Peyer's patch (tissue), 4 donors: ENCODE data around the gene CLIC1. TPM values are rescaled to one million over a fixed set of nuclear protein-coding genes. Genes with fewer than 3 reads are reported as not detected.

Experiments
- DNase-seq, 3 donors: peaks; one replicate each; pipeline ENCODE4 v3.0.0-alpha.2; 2017 to 2019
- H3K27ac ChIP-seq, 4 donors: fragments of 200-600 bp; sonication (generic); one replicate each; pipeline ENCODE4 v1.5.1; 2016 to 2019
- H3K27me3 ChIP-seq, 2 donors: fragments of 200-600 bp; sonication (generic); one replicate each; pipeline ENCODE4 v1.5.1; 2019
- H3K36me3 ChIP-seq, 3 donors: fragments of 200-600 bp; sonication (generic); one replicate each; pipeline ENCODE4 v1.5.1; 2016 to 2019
- H3K4me1 ChIP-seq, 4 donors: fragments of 200-600 bp; sonication (generic); one replicate each; pipeline ENCODE4 v1.5.1; 2016 to 2019
- H3K4me3 ChIP-seq, 4 donors: fragments of 200-600 bp; sonication (generic); 1 replicate in 3 of 4; 2 replicates in 1 of 4; pipeline ENCODE4 v1.5.1; 2016 to 2019; ENCODE audit warnings: mild to moderate bottlenecking in 1 of 4
- H3K9me3 ChIP-seq, 4 donors: fragments of 200-600 bp; sonication (generic); one replicate each; pipeline ENCODE4 v1.5.1; 2016 to 2019; ENCODE audit warnings: mild to moderate bottlenecking in 1 of 4
- POLR2A ChIP-seq, 2 donors: fragments of 450-650 bp; IDR thresholded peaks; one replicate each; pipeline ENCODE4 v1.5.1; 2017; ENCODE audit warnings: antibody characterized with exemption in 2 of 2, mild to moderate bottlenecking in 2 of 2, moderate library complexity in 2 of 2
- total RNA-seq, 4 donors: library from RNA; depleted of rRNA; stranded (reverse); fragments of >200 nt; gene quantifications; one replicate each; pipeline ENCODE4 v1.1.0, GENCODE V29; 2016
- TF ChIP-seq, protein P1 (sequence below), 6 experiments: fragments of 450-650 bp in 4 of 6; fragments of 200-600 bp in 2 of 6; sonication (generic) in 1 of 6; IDR thresholded peaks; one replicate each; pipeline ENCODE4 v1.5.1; 2017 to 2019; ENCODE audit warnings: antibody characterized with exemption in 6 of 6, mild to moderate bottlenecking in 3 of 6, moderate library complexity in 1 of 6

CLIC1 gene
- total RNA-seq, 4 donors from 2014 or later, result 207 to 307 (median 270) TPM

DNA sequence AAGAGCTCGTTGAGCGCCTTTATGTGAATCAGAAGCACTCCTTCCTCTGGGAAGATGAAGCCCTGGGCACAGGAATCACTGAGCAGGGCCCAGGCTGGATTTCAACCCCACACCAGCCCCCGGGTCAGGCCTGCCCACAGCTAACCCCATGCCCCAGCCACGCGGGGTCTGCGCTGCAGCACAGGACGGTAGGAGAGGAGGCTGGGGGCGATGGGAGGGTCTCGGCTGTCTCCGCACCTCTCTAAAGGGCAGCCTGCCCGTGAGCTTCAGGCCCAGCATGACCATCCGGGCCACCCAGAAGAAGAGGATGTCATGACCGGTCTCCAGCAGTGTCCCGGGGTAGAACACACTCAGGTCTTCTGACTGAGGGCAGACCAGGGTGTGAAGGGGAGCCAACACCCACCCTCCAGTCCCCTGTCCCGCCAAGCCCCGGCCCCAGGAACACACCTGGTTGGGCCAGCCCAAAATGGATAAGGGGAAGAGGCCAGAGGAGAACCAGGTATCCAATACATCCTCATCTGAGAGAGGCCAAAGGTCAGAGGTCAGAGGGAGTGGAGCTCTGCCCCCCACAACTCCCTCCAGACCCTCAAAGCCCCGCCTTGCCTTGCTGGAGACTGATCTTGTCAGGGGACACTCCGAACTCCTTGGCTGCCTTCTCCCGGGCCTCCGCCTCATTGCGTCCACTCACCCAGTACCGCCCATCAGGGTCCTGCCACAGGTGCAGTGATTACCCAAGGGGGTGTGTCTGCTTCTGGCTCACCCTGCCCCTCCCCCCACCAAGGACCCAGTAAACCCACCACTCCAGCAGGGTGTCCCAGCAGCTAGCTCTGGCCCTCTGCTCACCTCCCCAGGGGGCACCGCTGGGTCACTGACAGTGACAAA is 45.2 kb upstream of the CLIC1 start:
- H3K9me3 ChIP-seq, result no peaks in the 10 kb centered on the region
- peaks cover 0 to 10% (median 6%) of the 10 kb centered on the region in 4 donors for H3K4me1 ChIP-seq
- no peak overlapping the region for H3K27ac ChIP-seq
- no peak overlapping the region for H3K4me3 ChIP-seq
- no peak for TF ChIP-seq POLR2A (IDR thresholded peaks at IDR 0.05)
- TF ChIP-seq, protein P1, sequence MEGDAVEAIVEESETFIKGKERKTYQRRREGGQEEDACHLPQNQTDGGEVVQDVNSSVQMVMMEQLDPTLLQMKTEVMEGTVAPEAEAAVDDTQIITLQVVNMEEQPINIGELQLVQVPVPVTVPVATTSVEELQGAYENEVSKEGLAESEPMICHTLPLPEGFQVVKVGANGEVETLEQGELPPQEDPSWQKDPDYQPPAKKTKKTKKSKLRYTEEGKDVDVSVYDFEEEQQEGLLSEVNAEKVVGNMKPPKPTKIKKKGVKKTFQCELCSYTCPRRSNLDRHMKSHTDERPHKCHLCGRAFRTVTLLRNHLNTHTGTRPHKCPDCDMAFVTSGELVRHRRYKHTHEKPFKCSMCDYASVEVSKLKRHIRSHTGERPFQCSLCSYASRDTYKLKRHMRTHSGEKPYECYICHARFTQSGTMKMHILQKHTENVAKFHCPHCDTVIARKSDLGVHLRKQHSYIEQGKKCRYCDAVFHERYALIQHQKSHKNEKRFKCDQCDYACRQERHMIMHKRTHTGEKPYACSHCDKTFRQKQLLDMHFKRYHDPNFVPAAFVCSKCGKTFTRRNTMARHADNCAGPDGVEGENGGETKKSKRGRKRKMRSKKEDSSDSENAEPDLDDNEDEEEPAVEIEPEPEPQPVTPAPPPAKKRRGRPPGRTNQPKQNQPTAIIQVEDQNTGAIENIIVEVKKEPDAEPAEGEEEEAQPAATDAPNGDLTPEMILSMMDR (IDR thresholded peaks at IDR 0.05), result no peak
- H3K36me3 ChIP-seq, result peaks cover 0 to 81% (median 0%) of the 10 kb centered on the region in 3 donors
- no peaks in the 10 kb centered on the region for H3K27me3 ChIP-seq
- DNase-seq, result no peak

GRCh38 chr6:31780507-31781243 is 44.3 kb upstream of the CLIC1 start:
- Histone ChIP-seq H3K4me3 (no peak overlapping the region), H3K4me1 (peaks cover 0 to 18% (median 6%) of the 10 kb centered on the region in 4 donors), H3K27me3 (no peaks in the 10 kb centered on the region), H3K9me3 (no peaks in the 10 kb centered on the region), H3K27ac (no peak overlapping the region), H3K36me3 (peaks cover 0 to 76% (median 0%) of the 10 kb centered on the region in 3 donors)
- TF ChIP-seq, protein P1 (IDR thresholded peaks at IDR 0.05), result no peak
- TF ChIP-seq POLR2A (IDR thresholded peaks at IDR 0.05), result no peak
- DNase-seq, result no peak

GRCh38 chr6:31779908-31780307 is 43.6 kb upstream of the CLIC1 start:
- Histone ChIP-seq H3K27me3 (no peaks in the 10 kb centered on the region), H3K27ac (no peak overlapping the region), H3K9me3 (no peaks in the 10 kb centered on the region), H3K4me1 (peaks cover 0 to 22% (median 6%) of the 10 kb centered on the region in 4 donors), H3K4me3 (no peak overlapping the region), H3K36me3 (peaks cover 0 to 68% (median 0%) of the 10 kb centered on the region in 3 donors)
- DNase-seq, result no peak
- TF ChIP-seq, protein P1 (IDR thresholded peaks at IDR 0.05), result no peak
- TF ChIP-seq POLR2A (IDR thresholded peaks at IDR 0.05), result no peak

DNA sequence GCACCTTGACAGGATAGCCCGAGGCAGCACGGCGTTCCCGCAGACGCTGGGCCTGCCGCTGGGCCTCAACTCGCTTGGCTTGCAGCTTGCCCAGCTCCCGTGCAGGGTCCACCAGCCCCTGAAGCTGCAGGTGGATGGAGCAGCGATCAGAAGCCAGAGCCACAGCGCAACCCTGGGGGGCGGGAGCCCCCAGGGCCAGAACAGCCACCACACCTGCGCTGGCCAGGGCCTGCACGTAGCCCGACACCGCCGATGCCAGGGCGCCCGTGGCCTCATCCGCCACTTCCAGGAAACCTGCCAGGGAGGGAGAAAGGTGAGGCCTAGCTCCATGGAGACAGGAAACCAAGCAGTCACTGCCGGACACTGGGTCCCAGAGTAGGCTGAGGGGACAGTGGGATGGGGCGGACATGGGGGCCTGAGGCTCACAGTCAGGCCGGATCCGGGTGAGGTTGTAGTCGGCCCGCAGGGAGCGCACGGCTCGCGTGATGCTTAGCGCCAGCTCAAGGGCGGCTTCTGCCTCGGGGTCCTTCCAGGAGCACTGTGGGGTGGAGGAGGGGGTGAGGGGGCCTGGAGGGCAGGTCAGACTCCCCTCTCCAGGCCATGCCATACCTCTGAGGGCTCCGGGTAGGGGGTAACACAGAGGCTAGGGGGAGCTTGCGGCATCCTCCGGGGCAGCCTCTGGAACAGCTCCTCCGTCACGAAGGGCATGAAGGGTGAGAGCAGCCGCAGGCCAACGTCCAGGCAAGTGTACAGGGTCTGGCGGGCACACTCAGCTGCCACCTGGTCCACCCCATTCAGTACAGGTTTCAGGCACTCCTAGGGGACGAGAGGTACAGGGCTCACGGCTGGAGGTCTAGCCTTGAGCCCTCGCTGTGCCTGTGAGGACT is 42.9 kb upstream of the CLIC1 start:
- Histone ChIP-seq H3K4me1 (peaks cover 0 to 22% (median 6%) of the 10 kb centered on the region in 4 donors), H3K9me3 (no peaks in the 10 kb centered on the region), H3K36me3 (peaks cover 0 to 61% (median 0%) of the 10 kb centered on the region in 3 donors), H3K27me3 (no peaks in the 10 kb centered on the region), H3K4me3 (no peak overlapping the region), H3K27ac (no peak overlapping the region)
- TF ChIP-seq POLR2A (IDR thresholded peaks at IDR 0.05), result no peak
- TF ChIP-seq, protein P1 (IDR thresholded peaks at IDR 0.05), result no peak
- DNase-seq, result no peak

GRCh38 chr6:31778193-31778592 is 41.9 kb upstream of the CLIC1 start:
- TF ChIP-seq, protein P1 (IDR thresholded peaks at IDR 0.05), result no peak
- TF ChIP-seq POLR2A (IDR thresholded peaks at IDR 0.05), result no peak
- H3K27ac ChIP-seq, result peak overlapping the region in 1 of 4 donors; percentile 76
- no peaks in the 10 kb centered on the region for H3K27me3 ChIP-seq
- peaks cover 0 to 25% (median 6%) of the 10 kb centered on the region in 4 donors for H3K4me1 ChIP-seq
- peaks cover 0 to 53% (median 0%) of the 10 kb centered on the region in 3 donors for H3K36me3 ChIP-seq
- no peak overlapping the region for H3K4me3 ChIP-seq
- no peak for DNase-seq
- no peaks in the 10 kb centered on the region for H3K9me3 ChIP-seq
